ENCODE data around the gene BRWD1.

DNA sequence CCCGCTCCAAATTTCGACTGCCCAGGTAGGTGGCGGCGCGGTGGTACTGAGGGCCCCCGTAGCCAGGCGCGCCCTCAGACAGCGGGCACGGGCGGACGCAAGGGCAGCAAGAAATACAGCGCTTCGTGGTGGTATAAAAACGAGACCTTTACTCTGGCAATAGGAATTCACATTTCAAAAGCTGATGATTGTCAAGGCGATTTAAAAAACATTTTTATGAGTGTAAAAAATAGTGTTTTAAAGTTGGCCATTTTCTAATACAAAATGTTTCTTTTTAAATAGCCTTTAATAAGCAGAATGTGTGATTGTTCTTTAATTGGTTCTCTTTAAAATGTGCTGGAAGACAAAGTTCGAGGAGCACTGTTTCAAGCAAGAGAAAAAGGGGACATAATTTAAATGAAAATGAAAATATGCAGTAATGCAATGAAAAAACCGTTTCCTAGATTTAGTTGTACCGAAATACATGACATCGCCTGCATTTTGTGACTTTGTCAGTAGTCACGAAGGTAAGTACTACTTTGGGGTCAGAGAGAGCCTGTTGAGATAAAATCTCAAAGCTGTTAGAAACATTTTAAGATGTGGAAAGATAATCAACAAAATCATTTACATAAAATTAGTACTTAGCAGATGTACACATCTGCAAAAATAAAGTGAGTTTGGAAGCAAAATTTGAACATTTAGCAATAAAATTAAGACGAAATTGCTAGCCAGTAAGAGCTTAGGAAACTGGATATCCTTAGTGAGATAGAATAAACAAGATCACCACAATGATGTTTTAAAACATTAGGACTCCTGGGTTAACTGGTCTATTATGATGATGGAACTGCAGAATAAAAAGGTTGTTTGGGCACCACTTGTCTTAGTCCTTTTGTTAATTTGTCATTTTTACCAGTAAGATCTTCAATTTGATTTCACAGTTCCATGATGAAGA, 129.1 kb downstream of the BRWD1 start:
- TF ChIP-seq, protein P1, sequence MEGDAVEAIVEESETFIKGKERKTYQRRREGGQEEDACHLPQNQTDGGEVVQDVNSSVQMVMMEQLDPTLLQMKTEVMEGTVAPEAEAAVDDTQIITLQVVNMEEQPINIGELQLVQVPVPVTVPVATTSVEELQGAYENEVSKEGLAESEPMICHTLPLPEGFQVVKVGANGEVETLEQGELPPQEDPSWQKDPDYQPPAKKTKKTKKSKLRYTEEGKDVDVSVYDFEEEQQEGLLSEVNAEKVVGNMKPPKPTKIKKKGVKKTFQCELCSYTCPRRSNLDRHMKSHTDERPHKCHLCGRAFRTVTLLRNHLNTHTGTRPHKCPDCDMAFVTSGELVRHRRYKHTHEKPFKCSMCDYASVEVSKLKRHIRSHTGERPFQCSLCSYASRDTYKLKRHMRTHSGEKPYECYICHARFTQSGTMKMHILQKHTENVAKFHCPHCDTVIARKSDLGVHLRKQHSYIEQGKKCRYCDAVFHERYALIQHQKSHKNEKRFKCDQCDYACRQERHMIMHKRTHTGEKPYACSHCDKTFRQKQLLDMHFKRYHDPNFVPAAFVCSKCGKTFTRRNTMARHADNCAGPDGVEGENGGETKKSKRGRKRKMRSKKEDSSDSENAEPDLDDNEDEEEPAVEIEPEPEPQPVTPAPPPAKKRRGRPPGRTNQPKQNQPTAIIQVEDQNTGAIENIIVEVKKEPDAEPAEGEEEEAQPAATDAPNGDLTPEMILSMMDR (IDR thresholded peaks at IDR 0.05) = no peak
- TF ChIP-seq POLR2A (IDR thresholded peaks at IDR 0.05) (no peak), POLR2AphosphoS5 (IDR thresholded peaks at IDR 0.05; ENCODE audit: insufficient read depth in 1 of 2, low read depth in 1 of 2) (peak in 1 of 2 donors; percentile 68)

Measured in vagina (tissue), 2 donors.